ENCODE data around the gene FAM120AOS.

Gene FAM120AOS

GRCh38 chr9:93453047-93453914 lies at the start of gene FAM120AOS:
Gene FAM120AOS (minus strand): TSS chr9:93453581. CDS start chr9:93452709, 872 bp downstream.
- H3K27ac ChIP-seq (ENCODE audit: low read depth, low read length): peak within 1 kb of the TSS; percentile 29
- peak within 1 kb of the TSS; percentile 87 for H3K4me3 ChIP-seq (ENCODE audit: low read depth, low read length)
- peaks cover 78% of the 10 kb centered on the region for H3K79me2 ChIP-seq (ENCODE audit: control insufficient read depth, insufficient read depth, low read length, unreplicated experiment)
- peaks cover 8% of the 10 kb centered on the region; the same call in 1 of the 2 replicates for H3K36me3 ChIP-seq (ENCODE audit: insufficient read depth, low read length)
- no peaks in the 10 kb centered on the region for H3K27me3 ChIP-seq (ENCODE audit: insufficient read depth, low read length)
- peaks cover 39% of the 10 kb centered on the region for H3K4me1 ChIP-seq (ENCODE audit: control insufficient read depth, insufficient read depth, low read length, unreplicated experiment)
- peak within 1 kb of the TSS; percentile 6 for H2AFZ ChIP-seq (ENCODE audit: low read length, unreplicated experiment)

DNA sequence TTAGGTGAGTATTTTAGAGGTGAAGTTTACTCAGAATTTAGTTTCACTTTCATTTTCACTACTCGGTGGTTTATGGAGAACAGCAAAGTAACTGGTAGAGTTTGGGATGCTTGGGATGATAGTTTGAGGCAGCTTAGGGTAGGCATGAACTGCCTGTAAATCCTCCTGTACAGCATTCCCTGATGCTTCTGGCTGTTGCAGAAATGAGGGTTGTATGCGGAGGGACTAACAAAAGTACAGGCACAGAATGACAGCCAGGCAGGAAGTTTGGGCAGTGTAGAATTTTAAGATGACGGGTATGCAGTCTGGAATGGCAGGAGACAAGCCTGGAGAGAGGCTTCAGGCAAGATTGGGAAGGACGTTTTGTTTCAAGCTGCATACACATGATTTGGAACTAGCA lies 48.0 kb upstream of the FAM120AOS start:
- Histone ChIP-seq H3K4me1 (ENCODE audit: control insufficient read depth, insufficient read depth, low read length, unreplicated experiment) (peaks cover 40% of the 10 kb centered on the region), H3K27ac (ENCODE audit: low read depth, low read length) (peak overlapping the region; percentile 51), H2AFZ (ENCODE audit: low read length, unreplicated experiment) (no peak overlapping the region), H3K79me2 (ENCODE audit: control insufficient read depth, insufficient read depth, low read length, unreplicated experiment) (peaks cover 46% of the 10 kb centered on the region), H3K4me3 (ENCODE audit: low read depth, low read length) (peak overlapping the region; percentile 83), H3K36me3 (ENCODE audit: insufficient read depth, low read length) (peaks cover 34% of the 10 kb centered on the region), H3K27me3 (ENCODE audit: insufficient read depth, low read length) (no peaks in the 10 kb centered on the region)

DNA sequence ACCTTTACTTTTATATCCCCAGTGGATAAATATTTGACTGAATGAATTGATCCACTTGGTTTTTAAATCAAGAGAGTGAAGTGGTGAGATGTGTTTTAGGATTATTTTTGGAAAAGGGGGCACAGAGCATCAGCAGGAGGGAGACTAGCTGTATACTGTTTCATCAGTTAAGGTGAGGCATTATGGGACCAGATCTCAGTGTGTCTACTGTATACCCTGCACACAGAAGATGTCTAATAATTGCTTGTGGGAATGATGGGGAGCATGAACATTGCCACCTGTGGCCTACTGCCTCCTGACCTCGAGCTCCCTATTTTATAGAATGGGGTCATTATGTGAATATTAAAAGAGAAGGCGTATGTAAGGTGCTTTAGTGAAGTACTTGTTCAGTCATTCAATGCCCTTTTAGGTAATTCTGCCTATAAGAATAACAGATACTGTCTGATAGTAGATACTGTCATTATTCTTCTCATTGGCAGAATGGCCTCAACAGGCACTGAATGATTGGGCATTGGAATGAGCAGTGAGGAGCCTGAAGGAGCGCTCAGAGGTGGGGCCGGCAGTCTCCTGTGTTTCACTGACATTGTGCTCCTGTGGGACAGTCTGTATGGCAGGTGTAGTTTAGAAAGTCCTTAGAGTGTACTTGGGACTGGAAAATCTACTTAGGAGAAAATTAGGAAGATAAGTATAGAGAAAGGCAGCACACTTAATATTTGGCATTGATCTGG lies 47.4 kb upstream of the FAM120AOS start:
- H3K79me2 ChIP-seq (ENCODE audit: control insufficient read depth, insufficient read depth, low read length, unreplicated experiment): peaks cover 44% of the 10 kb centered on the region
- H3K27me3 ChIP-seq (ENCODE audit: insufficient read depth, low read length): no peaks in the 10 kb centered on the region
- H2AFZ ChIP-seq (ENCODE audit: low read length, unreplicated experiment): no peak overlapping the region
- peak overlapping the region; percentile 83 for H3K4me3 ChIP-seq (ENCODE audit: low read depth, low read length)
- H3K27ac ChIP-seq (ENCODE audit: low read depth, low read length): peak overlapping the region; percentile 51
- peaks cover 36% of the 10 kb centered on the region for H3K36me3 ChIP-seq (ENCODE audit: insufficient read depth, low read length)
- peaks cover 40% of the 10 kb centered on the region for H3K4me1 ChIP-seq (ENCODE audit: control insufficient read depth, insufficient read depth, low read length, unreplicated experiment)

GRCh38 chr9:93496285-93496684 lies 42.9 kb upstream of the FAM120AOS start:
- H3K79me2 ChIP-seq (ENCODE audit: control insufficient read depth, insufficient read depth, low read length, unreplicated experiment): peaks cover 52% of the 10 kb centered on the region
- H3K27me3 ChIP-seq (ENCODE audit: insufficient read depth, low read length): no peaks in the 10 kb centered on the region
- H2AFZ ChIP-seq (ENCODE audit: low read length, unreplicated experiment): no peak overlapping the region
- peaks cover 17% of the 10 kb centered on the region for H3K36me3 ChIP-seq (ENCODE audit: insufficient read depth, low read length)
- peaks cover 12% of the 10 kb centered on the region for H3K4me1 ChIP-seq (ENCODE audit: control insufficient read depth, insufficient read depth, low read length, unreplicated experiment)
- H3K27ac ChIP-seq (ENCODE audit: low read depth, low read length): no peak overlapping the region
- H3K4me3 ChIP-seq (ENCODE audit: low read depth, low read length): no peak overlapping the region

- no peak overlapping the region for H3K4me3 ChIP-seq (ENCODE audit: low read depth, low read length)
- peaks cover 3% of the 10 kb centered on the region for H3K4me1 ChIP-seq (ENCODE audit: control insufficient read depth, insufficient read depth, low read length, unreplicated experiment)
- H3K27ac ChIP-seq (ENCODE audit: low read depth, low read length): no peak overlapping the region
- H2AFZ ChIP-seq (ENCODE audit: low read length, unreplicated experiment): no peak overlapping the region
- H3K79me2 ChIP-seq (ENCODE audit: control insufficient read depth, insufficient read depth, low read length, unreplicated experiment): peaks cover 70% of the 10 kb centered on the region
- peaks cover 29% of the 10 kb centered on the region for H3K36me3 ChIP-seq (ENCODE audit: insufficient read depth, low read length)
- H3K27me3 ChIP-seq (ENCODE audit: insufficient read depth, low read length): no peaks in the 10 kb centered on the region
Observed at GRCh38 chr9:93493949-93494348, 40.6 kb upstream of the FAM120AOS start.

DNA sequence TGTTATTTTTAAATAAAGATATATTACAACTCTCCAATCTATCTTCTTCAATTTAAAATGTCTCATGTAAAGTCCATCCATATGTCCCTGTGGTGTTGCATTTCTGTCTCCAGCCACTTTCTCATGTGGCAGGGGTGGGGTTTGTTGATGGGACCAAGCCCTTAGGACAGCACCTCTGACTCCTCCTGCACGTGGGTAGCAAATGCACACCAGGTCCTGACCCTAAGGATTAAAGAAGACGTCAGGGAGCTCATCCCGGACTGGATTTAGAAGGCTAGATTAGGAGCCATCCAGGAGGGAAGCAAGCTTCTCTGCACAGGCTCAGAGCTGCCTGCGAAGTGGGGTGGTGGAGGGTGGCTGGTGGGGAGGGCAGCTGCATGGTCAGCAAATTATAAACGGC lies 38.9 kb upstream of the FAM120AOS start:
- Histone ChIP-seq H3K79me2 (ENCODE audit: control insufficient read depth, insufficient read depth, low read length, unreplicated experiment) (peaks cover 85% of the 10 kb centered on the region), H3K36me3 (ENCODE audit: insufficient read depth, low read length) (peaks cover 30% of the 10 kb centered on the region; the same call in 1 of the 2 replicates)

DNA sequence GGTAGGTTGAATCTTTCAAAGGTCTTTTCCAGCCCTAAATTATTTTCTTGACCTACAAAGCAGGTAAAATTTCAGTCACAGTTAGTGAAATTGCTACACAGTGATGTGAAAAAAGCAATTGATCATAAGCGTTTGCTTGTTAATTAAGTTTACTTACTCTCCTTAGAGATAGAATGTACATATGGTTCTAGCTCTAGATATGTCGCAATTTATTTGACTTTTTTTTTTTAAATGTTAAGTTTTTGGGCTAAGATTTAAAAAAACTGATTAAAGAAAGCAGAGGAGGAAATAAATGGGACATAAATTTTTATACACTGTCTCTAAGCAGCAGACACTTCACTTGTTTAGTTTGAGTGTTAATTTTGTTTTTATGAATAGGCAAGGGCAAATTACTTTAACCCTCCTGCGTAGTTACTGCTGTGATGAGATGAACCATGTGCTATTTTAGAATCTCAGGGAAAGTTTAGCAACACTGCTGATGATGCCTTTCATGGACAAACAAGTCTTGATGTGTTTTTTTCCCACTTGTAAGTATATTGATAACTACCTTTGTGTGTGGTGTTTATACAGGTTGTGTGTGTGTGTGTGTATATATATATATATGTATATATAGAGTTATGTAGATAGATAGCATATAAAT lies 38.3 kb upstream of the FAM120AOS start:
- Histone ChIP-seq H3K27me3 (ENCODE audit: insufficient read depth, low read length) (no peaks in the 10 kb centered on the region), H3K79me2 (ENCODE audit: control insufficient read depth, insufficient read depth, low read length, unreplicated experiment) (peaks cover 82% of the 10 kb centered on the region)

More for the DNA sequence above, 38.9 kb upstream of the FAM120AOS start:
- Histone ChIP-seq H3K4me1 (ENCODE audit: control insufficient read depth, insufficient read depth, low read length, unreplicated experiment) (peaks cover 3% of the 10 kb centered on the region), H3K27me3 (ENCODE audit: insufficient read depth, low read length) (no peaks in the 10 kb centered on the region), H2AFZ (ENCODE audit: low read length, unreplicated experiment) (no peak overlapping the region), H3K27ac (ENCODE audit: low read depth, low read length) (no peak overlapping the region), H3K4me3 (ENCODE audit: low read depth, low read length) (no peak overlapping the region)

DNA sequence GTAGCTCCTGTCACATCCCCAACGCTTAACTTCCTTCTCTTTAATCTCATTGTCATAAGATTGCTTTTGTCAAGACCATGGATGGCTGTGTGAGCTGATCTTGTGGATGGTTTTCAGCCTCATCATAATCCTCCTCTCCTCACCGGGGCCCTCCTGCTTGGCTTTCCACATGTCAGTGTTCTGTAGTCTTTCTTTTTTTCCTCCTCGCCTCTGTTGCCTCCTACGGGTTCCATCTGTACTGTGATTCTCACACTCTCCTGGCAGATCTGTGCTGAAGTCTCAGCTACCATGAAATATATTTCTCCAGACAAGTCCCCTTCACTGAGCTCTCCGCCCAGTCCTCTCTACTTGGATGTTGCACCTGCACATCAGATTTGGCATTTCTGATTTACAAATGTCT lies 34.9 kb upstream of the FAM120AOS start:
- Histone ChIP-seq H3K4me1 (ENCODE audit: control insufficient read depth, insufficient read depth, low read length, unreplicated experiment) (peaks cover 8% of the 10 kb centered on the region), H2AFZ (ENCODE audit: low read length, unreplicated experiment) (no peak overlapping the region), H3K4me3 (ENCODE audit: low read depth, low read length) (no peak overlapping the region), H3K27ac (ENCODE audit: low read depth, low read length) (no peak overlapping the region), H3K36me3 (ENCODE audit: insufficient read depth, low read length) (peaks cover 31% of the 10 kb centered on the region), H3K79me2 (ENCODE audit: control insufficient read depth, insufficient read depth, low read length, unreplicated experiment) (peaks cover 70% of the 10 kb centered on the region), H3K27me3 (ENCODE audit: insufficient read depth, low read length) (no peaks in the 10 kb centered on the region)

More for the DNA sequence above, 38.3 kb upstream of the FAM120AOS start:
- H3K4me1 ChIP-seq (ENCODE audit: control insufficient read depth, insufficient read depth, low read length, unreplicated experiment): peaks cover 3% of the 10 kb centered on the region
- no peak overlapping the region for H3K4me3 ChIP-seq (ENCODE audit: low read depth, low read length)
- peaks cover 29% of the 10 kb centered on the region; the same call in 1 of the 2 replicates for H3K36me3 ChIP-seq (ENCODE audit: insufficient read depth, low read length)
- H2AFZ ChIP-seq (ENCODE audit: low read length, unreplicated experiment): no peak overlapping the region
- H3K27ac ChIP-seq (ENCODE audit: low read depth, low read length): no peak overlapping the region

DNA sequence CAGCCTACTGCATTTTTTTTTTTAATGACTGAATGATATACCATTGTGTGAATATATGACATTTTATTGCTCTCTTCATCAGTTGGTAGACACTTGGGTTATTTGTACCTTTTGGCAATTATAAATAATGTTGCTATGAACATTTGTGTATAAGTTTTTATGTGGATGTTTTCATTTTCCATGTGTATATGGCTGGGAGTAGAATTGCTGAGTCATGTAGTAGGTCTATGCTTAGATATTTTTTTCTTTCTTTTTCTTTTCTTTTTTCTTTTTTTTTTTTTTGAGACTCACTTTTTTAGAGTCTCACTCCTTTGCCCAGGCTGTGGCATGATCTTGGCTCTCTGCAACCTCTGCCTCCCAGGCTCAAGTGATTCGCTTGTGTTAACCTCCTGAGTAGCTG lies 32.9 kb upstream of the FAM120AOS start:
- Histone ChIP-seq H3K4me3 (ENCODE audit: low read depth, low read length) (no peak overlapping the region), H3K27ac (ENCODE audit: low read depth, low read length) (peak overlapping the region; percentile 14; the same call in 1 of the 2 replicates), H2AFZ (ENCODE audit: low read length, unreplicated experiment) (no peak overlapping the region), H3K27me3 (ENCODE audit: insufficient read depth, low read length) (no peaks in the 10 kb centered on the region), H3K36me3 (ENCODE audit: insufficient read depth, low read length) (peaks cover 31% of the 10 kb centered on the region), H3K79me2 (ENCODE audit: control insufficient read depth, insufficient read depth, low read length, unreplicated experiment) (peaks cover 66% of the 10 kb centered on the region), H3K4me1 (ENCODE audit: control insufficient read depth, insufficient read depth, low read length, unreplicated experiment) (peaks cover 8% of the 10 kb centered on the region)

DNA sequence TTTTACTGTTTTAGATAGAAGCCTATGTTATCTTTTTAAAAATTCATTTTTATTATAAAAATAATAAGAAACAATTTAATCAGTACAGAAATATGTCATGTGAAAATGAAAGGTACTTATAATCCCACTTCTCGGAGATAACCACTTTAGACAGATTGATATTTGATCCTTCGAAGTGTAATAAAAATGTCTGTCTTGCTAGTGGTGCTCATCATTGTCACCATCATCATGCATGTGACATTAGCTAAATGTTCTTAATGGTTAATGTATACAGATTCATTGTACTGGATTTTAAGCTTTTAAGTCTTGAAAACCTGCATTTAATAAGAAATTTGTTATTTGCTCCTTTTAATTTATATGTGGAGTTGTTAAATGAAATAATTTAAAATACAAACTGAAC lies 30.1 kb upstream of the FAM120AOS start:
- no peak overlapping the region for H3K4me3 ChIP-seq (ENCODE audit: low read depth, low read length)
- H3K27me3 ChIP-seq (ENCODE audit: insufficient read depth, low read length): no peaks in the 10 kb centered on the region
- H3K27ac ChIP-seq (ENCODE audit: low read depth, low read length): no peak overlapping the region
- H3K79me2 ChIP-seq (ENCODE audit: control insufficient read depth, insufficient read depth, low read length, unreplicated experiment): peaks cover 61% of the 10 kb centered on the region
- peaks cover 14% of the 10 kb centered on the region for H3K4me1 ChIP-seq (ENCODE audit: control insufficient read depth, insufficient read depth, low read length, unreplicated experiment)
- peaks cover 16% of the 10 kb centered on the region for H3K36me3 ChIP-seq (ENCODE audit: insufficient read depth, low read length)
- no peak overlapping the region for H2AFZ ChIP-seq (ENCODE audit: low read length, unreplicated experiment)

Data from ACC112 (cell line).